ENCODE results near the gene MAP2K5. TPM values are rescaled to one million over a fixed set of nuclear protein-coding genes. Genes with fewer than 3 reads are reported as not detected.
"Not testable (repeated sequence)": the region's sequence is repeated elsewhere in the genome, so short reads cannot be mapped to it uniquely, and the experiment has no call there.

MAP2K5 gene
- total and polyA plus RNA-seq, 7 donors, result 11.3 to 19.4 (median 14.3) TPM

DNA sequence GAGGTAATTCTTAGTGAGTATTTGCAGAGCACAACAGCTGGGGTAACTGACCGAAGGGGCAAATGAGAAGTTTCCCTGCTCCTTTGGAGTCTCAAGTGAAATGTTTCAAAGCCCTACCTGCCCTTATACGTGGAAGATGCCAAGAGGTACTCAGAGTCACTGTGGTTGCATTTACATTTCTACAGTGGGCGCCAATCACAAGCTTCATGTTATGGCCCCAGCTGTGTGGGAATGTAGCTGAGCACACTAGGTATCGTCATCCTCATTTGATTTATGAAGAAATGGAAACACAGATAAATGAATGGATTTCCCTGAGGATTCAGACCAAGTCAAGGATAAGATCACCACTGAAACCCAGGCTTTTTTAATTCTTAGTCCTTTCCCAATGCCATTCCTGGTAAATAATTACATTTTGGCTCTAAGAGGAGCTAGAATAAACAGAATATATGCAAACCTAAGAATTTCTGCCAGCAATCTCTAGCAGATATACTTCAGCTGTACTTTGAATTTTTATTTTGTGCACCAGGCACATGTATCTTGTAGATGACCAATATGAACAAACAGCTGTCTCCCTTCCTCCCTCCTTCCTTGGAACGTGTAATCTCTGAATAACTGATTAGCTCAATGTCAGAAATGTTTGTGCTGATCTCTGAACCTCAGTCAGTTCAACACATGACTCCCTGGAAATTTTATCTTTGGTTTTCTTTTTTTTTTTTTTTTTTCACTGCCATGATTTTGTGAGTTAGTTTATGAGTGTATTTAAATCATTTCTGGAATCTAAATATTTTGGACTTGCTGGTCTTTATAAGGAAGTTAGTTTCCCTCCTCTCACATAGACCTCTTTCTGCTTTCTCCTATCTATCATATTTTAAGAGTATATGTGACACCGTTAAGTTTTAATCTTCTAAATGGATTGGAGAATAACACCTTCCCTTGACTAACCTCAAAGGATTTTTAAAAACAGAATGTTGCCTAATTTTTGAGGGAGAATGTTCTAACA is 69.2 kb downstream of the MAP2K5 start:
- intact Hi-C loops (cut with DNase I), result no loop called here
- Histone ChIP-seq H3K9me3 (no peaks in the 10 kb centered on the region), H3K4me3 (no peak overlapping the region), H3K36me3 (no peaks in the 10 kb centered on the region), H3K27me3 (no peaks in the 10 kb centered on the region), H3K4me1 (no peaks in the 10 kb centered on the region), H3K27ac (no peak overlapping the region)
- WGBS, 2 donors, result 71% methylated on average over 6 of the region's 6 CpGs
- no peak for TF ChIP-seq EP300 (IDR thresholded peaks at IDR 0.05)
- TF ChIP-seq POLR2A (IDR thresholded peaks at IDR 0.05), result no peak
- no peak for TF ChIP-seq POLR2AphosphoS5 (IDR thresholded peaks at IDR 0.05)
- no peak for TF ChIP-seq CTCF (IDR thresholded peaks at IDR 0.05)
- DNase-seq, result no peak

GRCh38 chr15:67613211-67613610 is 70.7 kb downstream of the MAP2K5 start:
- intact Hi-C loops (cut with DNase I), result no loop called here
- DNase-seq, result no peak
- TF ChIP-seq POLR2A (IDR thresholded peaks at IDR 0.05) (no peak), POLR2AphosphoS5 (IDR thresholded peaks at IDR 0.05) (no peak), EP300 (IDR thresholded peaks at IDR 0.05) (no peak), CTCF (IDR thresholded peaks at IDR 0.05) (no peak)
- WGBS, 2 donors, result 51 to 72% methylated on average over 1 of the region's 1 CpG
- no peaks in the 10 kb centered on the region for H3K4me1 ChIP-seq
- no peaks in the 10 kb centered on the region for H3K36me3 ChIP-seq
- H3K27ac ChIP-seq, result no peak overlapping the region
- H3K27me3 ChIP-seq, result no peaks in the 10 kb centered on the region
- no peak overlapping the region for H3K4me3 ChIP-seq
- no peaks in the 10 kb centered on the region for H3K9me3 ChIP-seq

- 90% methylated on average over 3 of the region's 3 CpGs for WGBS, 2 donors
- Histone ChIP-seq H3K9me3 (no peaks in the 10 kb centered on the region), H3K4me1 (no peaks in the 10 kb centered on the region), H3K4me3 (no peak overlapping the region), H3K27ac (no peak overlapping the region), H3K36me3 (no peaks in the 10 kb centered on the region), H3K27me3 (no peaks in the 10 kb centered on the region)
- no peak for DNase-seq
- intact Hi-C loops (cut with DNase I), result no loop called here
- no peak for TF ChIP-seq EP300 (IDR thresholded peaks at IDR 0.05)
- TF ChIP-seq POLR2A (IDR thresholded peaks at IDR 0.05), result no peak
- no peak for TF ChIP-seq CTCF (IDR thresholded peaks at IDR 0.05)
- no peak for TF ChIP-seq POLR2AphosphoS5 (IDR thresholded peaks at IDR 0.05)
These were observed 71.2 kb downstream of the MAP2K5 start for GRCh38 chr15:67613708-67614107.

DNA sequence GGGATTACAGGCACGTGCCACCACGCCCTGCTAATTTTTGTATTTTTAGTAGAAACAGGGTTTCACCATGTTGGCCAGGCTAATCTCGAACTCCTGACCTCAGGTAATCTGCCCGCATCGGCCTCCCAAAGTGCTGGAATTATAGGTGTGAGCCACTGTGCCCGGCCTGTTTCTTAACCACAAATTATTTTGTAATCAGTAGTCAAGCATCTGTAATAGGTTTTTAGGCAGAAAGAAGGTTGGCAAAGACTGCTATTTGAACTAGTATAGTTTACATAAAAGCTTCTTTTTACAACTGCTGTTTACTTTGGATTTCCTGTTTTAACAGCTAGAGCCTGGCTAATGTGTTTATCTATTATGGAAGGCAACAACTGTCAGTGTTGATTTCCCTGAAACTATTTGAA is 72.6 kb downstream of the MAP2K5 start:
- H3K27ac ChIP-seq; H3K4me3 ChIP-seq; intact Hi-C loops (cut with DNase I); H3K4me1 ChIP-seq; H3K27me3 ChIP-seq; DNase-seq; H3K36me3 ChIP-seq; H3K9me3 ChIP-seq: not testable (repeated sequence)
- WGBS, 2 donors, result 83 to 86% methylated on average over 6 of the region's 6 CpGs

DNA sequence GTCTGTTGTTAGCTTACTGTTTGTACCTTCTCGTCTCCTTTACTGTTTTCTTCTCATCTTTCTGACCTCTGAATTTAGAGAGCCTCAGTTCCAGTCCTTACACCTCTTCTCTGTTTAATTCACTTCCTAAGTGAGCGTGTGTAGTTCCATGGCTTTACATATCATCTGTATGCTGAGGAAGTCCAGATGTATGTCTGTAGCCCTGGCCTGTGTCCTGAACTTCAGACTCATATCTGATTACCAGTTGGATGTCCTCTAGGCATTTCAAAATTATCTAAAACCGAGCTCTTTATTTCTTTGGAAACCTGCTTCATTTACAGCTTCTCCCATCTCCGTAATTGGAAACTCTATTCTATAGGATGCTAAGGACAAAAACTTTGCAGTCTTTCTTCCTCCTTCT is 75.8 kb downstream of the MAP2K5 start:
- intact Hi-C loops (cut with DNase I), result no loop called here
- H3K4me3 ChIP-seq, result no peak overlapping the region
- WGBS, 2 donors, result 73 to 84% methylated on average over 4 of the region's 4 CpGs
- no peak overlapping the region for H3K27ac ChIP-seq
- no peaks in the 10 kb centered on the region for H3K4me1 ChIP-seq
- DNase-seq, result no peak
- no peaks in the 10 kb centered on the region for H3K27me3 ChIP-seq
- H3K9me3 ChIP-seq, result no peaks in the 10 kb centered on the region
- no peak for TF ChIP-seq EP300 (IDR thresholded peaks at IDR 0.05)
- TF ChIP-seq POLR2A (IDR thresholded peaks at IDR 0.05), result no peak
- TF ChIP-seq CTCF (IDR thresholded peaks at IDR 0.05), result no peak
- TF ChIP-seq POLR2AphosphoS5 (IDR thresholded peaks at IDR 0.05), result no peak
- H3K36me3 ChIP-seq, result no peaks in the 10 kb centered on the region
